HepG2 (cell line): ENCODE results near the gene HEBP1. TPM values are rescaled to one million over a fixed set of nuclear protein-coding genes. Genes with fewer than 3 reads are reported as not detected.
A peak's percentile ranks its signal among the peaks of the same experiment; 100 is the strongest.

Experiments used
- ATAC-seq: fragments of 200-7000 bp; cut with Tn5 transposase; 3 replicates; pipeline ENCODE4 v1.9.1; 2020; ENCODE audit warnings: mild to moderate bottlenecking, moderate library complexity
- BruUV-seq: library from RNA; stranded (reverse); fragments of 400-500 nt; replicated peaks from 2 replicates; lab custom pipeline; 2021; lab: Mats Ljungman, UMichigan
- CTCF ChIA-PET: fragments of 300-600 bp; formaldehyde crosslinking; extraction: SDS; loops from one replicate; lab custom pipeline; 2021; ENCODE audit warnings: low total read pairs, inconsistent platforms, low intra/inter-chr PET ratio; lab: Yijun Ruan, JAX
- POLR2A ChIA-PET: fragments of 350-600 bp; sonication (Branson Sonifier 250); formaldehyde crosslinking; loops from one replicate; lab custom pipeline; 2020; ENCODE audit warnings: antibody characterized with exemption, inconsistent platforms; lab: Yijun Ruan, JAX
- DNase-seq: peaks from one replicate; pipeline ENCODE4 v3.0.0-alpha.2; 2015; ENCODE audit warnings: low spot score
- FAIRE-seq: peaks from 3 replicates; lab custom pipeline; 2011; peaks lifted over from hg19 to GRCh38; lab: Jason Lieb, UNC
- H2AFZ ChIP-seq: one replicate; pipeline ENCODE4 v1.6.1; 2011; ENCODE audit warnings: low read length, inconsistent platforms
- H3K27ac ChIP-seq: fragments of 300-600 bp; 3 replicates; pipeline ENCODE4 v1.8.0; 2011; ENCODE audit warnings: mixed run types, mild to moderate bottlenecking, mixed read lengths, low read length, inconsistent platforms; ENCODE audit not compliant: insufficient read depth; ENCODE audit errors: extremely low read length
- H3K27me3 ChIP-seq, 2 experiments: fragments of 200-600 bp in 1 of 2; 2 replicates in 1 of 2; 3 replicates in 1 of 2; pipeline versions ENCODE4 v1.6.0 to v1.8.0; 2011; ENCODE audit warnings: low read length in 2 of 2, mild to moderate bottlenecking in 2 of 2, moderate library complexity in 2 of 2, inconsistent platforms in 1 of 2; ENCODE audit not compliant: insufficient read depth in 2 of 2, control insufficient read depth in 1 of 2
- H3K36me3 ChIP-seq, 2 experiments: fragments of 200-600 bp in 1 of 2; replicated peaks in 1 of 2; 2 replicates in 1 of 2; 3 replicates in 1 of 2; pipeline versions ENCODE4 v1.5.1 to v1.8.0; 2011; ENCODE audit warnings: low read length in 2 of 2, inconsistent platforms in 1 of 2; ENCODE audit not compliant: insufficient read depth in 2 of 2, control insufficient read depth in 1 of 2
- H3K4me1 ChIP-seq: 2 replicates; pipeline ENCODE4 v1.5.1; 2012; ENCODE audit warnings: low read length, inconsistent platforms; ENCODE audit not compliant: insufficient read depth
- H3K4me2 ChIP-seq: 2 replicates; pipeline ENCODE4 v1.6.0; 2011; ENCODE audit warnings: low read depth, low read length, inconsistent platforms
- H3K4me3 ChIP-seq, 3 experiments: fragments of 200-600 bp in 1 of 3; sonication (generic), shearing (Covaris generic) in 1 of 3; replicated peaks in 1 of 3; 2 replicates each; pipeline ENCODE4 v1.5.1; 2011 to 2016; ENCODE audit warnings: low read length in 3 of 3, inconsistent platforms in 2 of 3, low read depth in 2 of 3, mild to moderate bottlenecking in 2 of 3, control low read depth in 1 of 3, mixed read lengths in 1 of 3; ENCODE audit not compliant: insufficient read depth in 1 of 3
- H3K79me2 ChIP-seq: one replicate; pipeline ENCODE4 v1.6.1; 2011; ENCODE audit warnings: low read length, inconsistent platforms; ENCODE audit not compliant: insufficient read depth
- H3K9ac ChIP-seq: 2 replicates; pipeline ENCODE4 v1.6.0; 2011; ENCODE audit warnings: mild to moderate bottlenecking, low read depth, low read length, inconsistent platforms; ENCODE audit not compliant: insufficient read depth
- H3K9me3 ChIP-seq: 2 replicates; pipeline ENCODE4 v1.5.1; 2012; ENCODE audit warnings: mild to moderate bottlenecking, low read length
- H4K20me1 ChIP-seq: 2 replicates; pipeline ENCODE4 v1.6.0; 2011; ENCODE audit warnings: inconsistent platforms, mild to moderate bottlenecking, low read length, moderate library complexity; ENCODE audit not compliant: insufficient read depth
- CC2D1A ChIP-seq: sonication (generic); formaldehyde crosslinking; IDR thresholded peaks from 2 replicates; pipeline ENCODE4 v1.8.1; 2023; ENCODE audit warnings: mild to moderate bottlenecking, missing genetic modification reagents
- FLYWCH1 ChIP-seq: sonication (generic); formaldehyde crosslinking; IDR thresholded peaks from 2 replicates; pipeline ENCODE4 v1.8.1; 2023; ENCODE audit warnings: mild to moderate bottlenecking, missing genetic modification reagents
- GLMP ChIP-seq: sonication (generic); formaldehyde crosslinking; IDR thresholded peaks from 2 replicates; pipeline ENCODE4 v1.9.0; 2021; ENCODE audit warnings: missing genetic modification reagents, mild to moderate bottlenecking, borderline replicate concordance
- GMEB1 ChIP-seq: sonication (generic); formaldehyde crosslinking; IDR thresholded peaks from 2 replicates; pipeline ENCODE4 v1.5.1; 2020; ENCODE audit warnings: missing genetic modification reagents, mild to moderate bottlenecking, borderline replicate concordance
- KDM2A ChIP-seq: sonication (generic); formaldehyde crosslinking; IDR thresholded peaks from 2 replicates; pipeline ENCODE4 v1.4.0; 2020; ENCODE audit warnings: low read depth, missing genetic modification reagents, borderline replicate concordance
- NR1H2 ChIP-seq: sonication (generic); formaldehyde crosslinking; IDR thresholded peaks from 2 replicates; pipeline ENCODE4 v1.8.1; 2022; ENCODE audit warnings: low read depth, missing genetic modification reagents, borderline replicate concordance
- PAX8 ChIP-seq: sonication (generic); formaldehyde crosslinking; IDR thresholded peaks from 2 replicates; pipeline ENCODE4 v1.8.0; 2022; ENCODE audit warnings: mild to moderate bottlenecking, missing genetic modification reagents, borderline replicate concordance
- ZNF121 ChIP-seq: sonication (generic); formaldehyde crosslinking; IDR thresholded peaks from 2 replicates; pipeline ENCODE4 v1.5.0; 2020; ENCODE audit warnings: mild to moderate bottlenecking, missing genetic modification reagents
- ZNF33B ChIP-seq: sonication (generic); formaldehyde crosslinking; IDR thresholded peaks from 2 replicates; pipeline ENCODE4 v1.5.1; 2020; ENCODE audit warnings: mild to moderate bottlenecking, missing genetic modification reagents
- ZNF383 ChIP-seq: sonication (generic); formaldehyde crosslinking; IDR thresholded peaks from 2 replicates; pipeline ENCODE4 v1.4.0; 2020; ENCODE audit warnings: missing genetic modification reagents, mild to moderate bottlenecking, borderline replicate concordance
- ZNF720 ChIP-seq: sonication (generic); formaldehyde crosslinking; IDR thresholded peaks from 2 replicates; pipeline ENCODE4 v1.4.0; 2020; ENCODE audit warnings: missing genetic modification reagents
- WGBS: methylation state at CpG from one replicate; pipeline ENCODE4 v1.1.6; 2017; ENCODE audit warnings: low lambda C conversion rate; 5-methylcytosine and 5-hydroxymethylcytosine counted together
- in situ Hi-C: cut with HindIII; loops from 2 replicates; pipeline ENCODE4 v1.10.0; 2017; ENCODE audit warnings: low pct_unique_long_range_greater_than_20kb; ENCODE audit not compliant: extremely low pct_ligation_motif_present
- intact Hi-C: fragments of 100-400 bp; cut with micrococcal nuclease; formaldehyde crosslinking; loops from one replicate; pipeline ENCODE4 v1.10.0; 2022; ENCODE audit not compliant: unreplicated experiment
- polyA plus RNA-seq, 8 experiments: library from polyadenylated mRNA; depleted of rRNA in 3 of 8; stranded (reverse) in 7 of 8; unstranded in 1 of 8; fragments of >200 nt; fragmentation: Illumina TruSeq in 4 of 8; extraction: Trizol in 4 of 8; gene quantifications; 2 replicates each; pipeline versions ENCODE4 v1.2.1 to v1.2.3, GENCODE V29; 2011 to 2016; ENCODE audit warnings: low read depth in 4 of 8, missing spikeins in 1 of 8, mixed read lengths in 1 of 8; ENCODE audit not compliant: insufficient read depth in 1 of 8
- total RNA-seq, 5 experiments: library from RNA; depleted of rRNA; stranded (reverse); fragments of >200 nt; fragmentation: Illumina TruSeq; extraction: Trizol; gene quantifications; 2 replicates each; pipeline ENCODE4 v1.2.3, GENCODE V29; 2016; ENCODE audit warnings: low read depth in 1 of 5

The HEBP1 gene
- total and polyA plus RNA-seq, 2 of the 13 experiments (the other 11 are each of a cell fraction or from before 2014, with no cell fraction given) = 7.8 to 9.4 TPM

DNA sequence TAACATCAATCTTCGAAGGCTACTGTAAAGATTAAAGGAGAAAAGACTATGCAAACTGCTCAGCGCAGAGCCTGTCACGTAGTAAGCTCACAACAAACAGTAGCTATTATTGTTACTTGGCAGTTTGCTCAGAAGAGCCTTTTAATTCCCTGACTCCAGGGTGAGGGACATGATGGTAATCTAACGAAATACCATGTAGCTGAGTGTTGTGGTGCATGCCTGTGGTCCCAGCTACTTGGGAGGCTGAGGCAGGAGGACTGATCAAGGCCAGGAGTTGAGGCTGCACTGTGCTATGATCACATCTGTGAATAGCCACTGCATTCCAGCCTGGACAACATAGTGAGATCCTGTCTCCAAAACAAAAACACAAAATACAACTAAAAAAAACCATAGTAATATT is 22.8 kb downstream of the HEBP1 start:
- Histone ChIP-seq H3K4me2 (no peak overlapping the region), H3K27me3 (no peaks in the 10 kb centered on the region), H3K9me3 (no peaks in the 10 kb centered on the region; the same call in 1 of the 2 replicates), H3K27ac (no peak overlapping the region), H3K36me3 (peaks cover 12 to 56% of the 10 kb centered on the region in 2 experiments), H3K4me1 (no peaks in the 10 kb centered on the region), H3K9ac (no peak overlapping the region), H4K20me1 (0 out of 2 replicates have a peak, but pooled peaks cover 4% of the 10 kb centered on the region), H2AFZ (no peak overlapping the region), H3K79me2 (no peaks in the 10 kb centered on the region), H3K4me3 (no peak overlapping the region)
- in situ Hi-C loops (no loop called here), intact Hi-C loops (loop anchor here (5.0 kb wide), 1 partner anchor 140 kb away; no protein-coding TSS in a partner anchor)
- no peak for FAIRE-seq
- no peak for DNase-seq
- ATAC-seq = no peak
- ChIA-PET CTCF (interaction anchor here (0.8 to 2.7 kb wide), 2 partner anchors 61 to 235 kb away, joined by 3 to 16 read pairs; no protein-coding TSS in a partner anchor), POLR2A (no interaction called here)
- no peak for TF ChIP-seq GLMP (CRISPR knock-in tag)
- TF ChIP-seq ZNF121 (CRISPR knock-in tag) = 0 out of 2 replicates have a peak, but pooled peaks have one; percentile 19
- WGBS = 96% methylated on average over 4 of the region's 4 CpGs
- no TSS peak for BruUV-seq

- DNase-seq = no peak
- peaks cover 14 to 51% of the 10 kb centered on the region in 2 experiments for H3K36me3 ChIP-seq
- intact Hi-C loops = loop anchor here (5.0 kb wide), 1 partner anchor 139 kb away; no protein-coding TSS in a partner anchor
- WGBS = 98% methylated on average over 2 of the region's 2 CpGs
- no peak for TF ChIP-seq ZNF33B (CRISPR knock-in tag)
- TF ChIP-seq ZNF720 (CRISPR knock-in tag) = no peak
- no peak for TF ChIP-seq ZNF383 (CRISPR knock-in tag)
- no peak for TF ChIP-seq PAX8 (CRISPR knock-in tag)
- no peak for TF ChIP-seq KDM2A
- TF ChIP-seq GMEB1 (CRISPR knock-in tag) = no peak
- TF ChIP-seq FLYWCH1 (CRISPR knock-in tag) = no peak
- no peak for TF ChIP-seq CC2D1A
- no peak for TF ChIP-seq NR1H2 (CRISPR knock-in tag)
- TF ChIP-seq, all 625 proteins: peak for 0
- H3K9ac ChIP-seq = no peak overlapping the region
- H2AFZ ChIP-seq = no peak overlapping the region
- ChIA-PET POLR2A (no interaction called here), CTCF (interaction anchor here (2.7 kb wide), 1 partner anchor 60 kb away, joined by 16 read pairs; no protein-coding TSS in a partner anchor)
- no peaks in the 10 kb centered on the region for H3K4me1 ChIP-seq
- H3K4me3 ChIP-seq = no peak overlapping the region
- no peak for FAIRE-seq
- BruUV-seq = no TSS peak
- 0 out of 2 replicates have a peak, but pooled peaks cover 4% of the 10 kb centered on the region for H4K20me1 ChIP-seq
- H3K27ac ChIP-seq = no peak overlapping the region
- H3K79me2 ChIP-seq = no peaks in the 10 kb centered on the region
- H3K27me3 ChIP-seq = no peaks in the 10 kb centered on the region
- in situ Hi-C loops = no loop called here
- no peak overlapping the region for H3K4me2 ChIP-seq
- H3K9me3 ChIP-seq = no peaks in the 10 kb centered on the region; the same call in 1 of the 2 replicates
- ATAC-seq = no peak
Observed at GRCh38 chr12:12976366-12976765, 23.7 kb downstream of the HEBP1 start.
